ENCODE measurements around the gene TTLL6. TPM values are rescaled to one million over a fixed set of nuclear protein-coding genes. Genes with fewer than 3 reads are reported as not detected.

Gene TTLL6
- total and polyA plus RNA-seq, 8 donors: 0.48 to 11.0 (median 1.6) TPM; not detected in 4

GRCh38 chr17:48791128-48792032 lies 25.6 kb downstream of the TTLL6 start:
- intact Hi-C loops (cut with DNase I; ENCODE audit: low total_unique reads): loop anchor here (10.0 kb wide), 1 partner anchor 67 kb away; the partner anchor contains the start of genes HOXB13, PRAC1 and PRAC2
- TF ChIP-seq CTCF (IDR thresholded peaks at IDR 0.05) (peak in 5 of 7 experiments; percentile 65 to 85 (median 75)), POLR2AphosphoS5 (IDR thresholded peaks at IDR 0.05) (peak in 1 of 3 donors; percentile 6), POLR2A (IDR thresholded peaks at IDR 0.05) (no peak)
- no peaks in the 10 kb centered on the region for H3K9me3 ChIP-seq
- WGBS, 5 donors: 36 to 45% (median 39%) methylated on average over 13 to 14 of the region's 14 CpGs
- H3K27me3 ChIP-seq: peaks cover 0 to 59% (median 0%) of the 10 kb centered on the region in 3 donors
- H3K36me3 ChIP-seq: no peaks in the 10 kb centered on the region
- H3K4me1 ChIP-seq: peaks cover 9 to 28% (median 20%) of the 10 kb centered on the region in 4 donors
- H3K27ac ChIP-seq: no peak overlapping the region
- peak; percentile 89 to 91 for DNase-seq
- H3K4me3 ChIP-seq: no peak overlapping the region

GRCh38 chr17:48790607-48791127 lies 26.4 kb downstream of the TTLL6 start:
- Histone ChIP-seq H3K4me3 (no peak overlapping the region), H3K9me3 (no peaks in the 10 kb centered on the region), H3K36me3 (no peaks in the 10 kb centered on the region), H3K27ac (no peak overlapping the region), H3K27me3 (peaks cover 0 to 59% (median 0%) of the 10 kb centered on the region in 3 donors), H3K4me1 (peaks cover 3 to 21% (median 14%) of the 10 kb centered on the region in 4 donors)
- TF ChIP-seq POLR2AphosphoS5 (IDR thresholded peaks at IDR 0.05): no peak
- no peak for TF ChIP-seq EP300 (IDR thresholded peaks at IDR 0.05)
- TF ChIP-seq POLR2A (IDR thresholded peaks at IDR 0.05): no peak
- TF ChIP-seq CTCF (IDR thresholded peaks at IDR 0.05): no peak
- DNase-seq: no peak
- WGBS, 5 donors: 18 to 40% (median 32%) methylated on average over 4 to 9 of the region's 9 CpGs
- intact Hi-C loops (cut with DNase I; ENCODE audit: low total_unique reads): loop anchor here (10.0 kb wide), 1 partner anchor 66 kb away; the partner anchor contains the start of genes HOXB13, PRAC1 and PRAC2

- Histone ChIP-seq H3K4me1 (peaks cover 0 to 16% (median 9%) of the 10 kb centered on the region in 4 donors), H3K27ac (no peak overlapping the region), H3K36me3 (no peaks in the 10 kb centered on the region), H3K9me3 (no peaks in the 10 kb centered on the region), H3K27me3 (peaks cover 0 to 58% (median 0%) of the 10 kb centered on the region in 3 donors), H3K4me3 (no peak overlapping the region)
- WGBS, 5 donors: 60 to 74% (median 64%) methylated on average over 7 of the region's 7 CpGs
- intact Hi-C loops (cut with DNase I; ENCODE audit: low total_unique reads): loop anchor here (5.0 kb wide), 1 partner anchor 111 kb away; no protein-coding TSS in a partner anchor
- TF ChIP-seq POLR2A (IDR thresholded peaks at IDR 0.05) (no peak), CTCF (IDR thresholded peaks at IDR 0.05) (no peak), EP300 (IDR thresholded peaks at IDR 0.05) (no peak), POLR2AphosphoS5 (IDR thresholded peaks at IDR 0.05) (no peak)
- DNase-seq: peak in 1 of 2 donors; percentile 61
Observed at GRCh38 chr17:48787828-48788227, 29.2 kb downstream of the TTLL6 start.

GRCh38 chr17:48779421-48779820 lies 37.6 kb downstream of the TTLL6 start:
- no peak overlapping the region for H3K27ac ChIP-seq
- no peak for DNase-seq
- no peaks in the 10 kb centered on the region for H3K4me1 ChIP-seq
- H3K9me3 ChIP-seq: no peaks in the 10 kb centered on the region
- H3K36me3 ChIP-seq: no peaks in the 10 kb centered on the region
- intact Hi-C loops (cut with DNase I; ENCODE audit: low total_unique reads): no loop called here
- peaks cover 0 to 55% (median 0%) of the 10 kb centered on the region in 3 donors for H3K27me3 ChIP-seq
- H3K4me3 ChIP-seq: no peak overlapping the region
- no peak for TF ChIP-seq EP300 (IDR thresholded peaks at IDR 0.05)
- no peak for TF ChIP-seq POLR2A (IDR thresholded peaks at IDR 0.05)
- no peak for TF ChIP-seq CTCF (IDR thresholded peaks at IDR 0.05)
- TF ChIP-seq POLR2AphosphoS5 (IDR thresholded peaks at IDR 0.05): no peak

All from stomach (tissue), 9 donors.